ENCODE results near the gene LAMA3. TPM values are rescaled to one million over a fixed set of nuclear protein-coding genes. Genes with fewer than 3 reads are reported as not detected.

The LAMA3 gene
- total RNA-seq, 2 donors from 2014 or later: 30.1 to 34.2 TPM

DNA sequence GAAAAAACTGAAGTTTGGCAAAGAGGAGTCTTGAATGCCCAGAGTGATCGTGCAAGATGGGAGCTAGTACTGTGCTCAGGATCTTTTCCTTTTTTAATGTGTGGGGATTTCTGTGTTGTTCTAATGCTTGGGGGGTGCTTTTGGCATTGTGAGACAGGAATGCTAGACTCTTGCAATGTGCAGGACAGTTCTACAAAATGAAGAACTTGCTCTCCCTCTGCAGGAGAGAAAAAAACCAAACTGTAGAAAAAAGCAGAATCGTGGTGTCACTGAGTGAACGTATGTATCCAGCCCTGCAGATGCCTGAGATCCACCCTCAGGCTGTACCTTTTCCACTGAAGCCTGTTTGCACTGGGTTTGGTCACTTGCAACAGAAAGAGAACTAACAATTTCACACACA lies 313.2 kb downstream of the LAMA3 start:
- H3K9me3 ChIP-seq: no peaks in the 10 kb centered on the region
- no peak overlapping the region for H3K4me3 ChIP-seq
- no peaks in the 10 kb centered on the region for H3K36me3 ChIP-seq
- H3K4me1 ChIP-seq (ENCODE audit: control insufficient read depth in 1 of 2, low read depth in 2 of 2): no peaks in the 10 kb centered on the region
- no peak overlapping the region for H3K27ac ChIP-seq
- H3K27me3 ChIP-seq (replicated peaks; ENCODE audit: insufficient read depth): no peaks in the 10 kb centered on the region
- TF ChIP-seq, protein P1, sequence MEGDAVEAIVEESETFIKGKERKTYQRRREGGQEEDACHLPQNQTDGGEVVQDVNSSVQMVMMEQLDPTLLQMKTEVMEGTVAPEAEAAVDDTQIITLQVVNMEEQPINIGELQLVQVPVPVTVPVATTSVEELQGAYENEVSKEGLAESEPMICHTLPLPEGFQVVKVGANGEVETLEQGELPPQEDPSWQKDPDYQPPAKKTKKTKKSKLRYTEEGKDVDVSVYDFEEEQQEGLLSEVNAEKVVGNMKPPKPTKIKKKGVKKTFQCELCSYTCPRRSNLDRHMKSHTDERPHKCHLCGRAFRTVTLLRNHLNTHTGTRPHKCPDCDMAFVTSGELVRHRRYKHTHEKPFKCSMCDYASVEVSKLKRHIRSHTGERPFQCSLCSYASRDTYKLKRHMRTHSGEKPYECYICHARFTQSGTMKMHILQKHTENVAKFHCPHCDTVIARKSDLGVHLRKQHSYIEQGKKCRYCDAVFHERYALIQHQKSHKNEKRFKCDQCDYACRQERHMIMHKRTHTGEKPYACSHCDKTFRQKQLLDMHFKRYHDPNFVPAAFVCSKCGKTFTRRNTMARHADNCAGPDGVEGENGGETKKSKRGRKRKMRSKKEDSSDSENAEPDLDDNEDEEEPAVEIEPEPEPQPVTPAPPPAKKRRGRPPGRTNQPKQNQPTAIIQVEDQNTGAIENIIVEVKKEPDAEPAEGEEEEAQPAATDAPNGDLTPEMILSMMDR (IDR thresholded peaks at IDR 0.05): no peak
- DNase-seq (ENCODE audit: low spot score) (no peak), ATAC-seq (ENCODE audit: insufficient number of reproducible peaks, low FRiP score, low read depth) (no peak)

DNA sequence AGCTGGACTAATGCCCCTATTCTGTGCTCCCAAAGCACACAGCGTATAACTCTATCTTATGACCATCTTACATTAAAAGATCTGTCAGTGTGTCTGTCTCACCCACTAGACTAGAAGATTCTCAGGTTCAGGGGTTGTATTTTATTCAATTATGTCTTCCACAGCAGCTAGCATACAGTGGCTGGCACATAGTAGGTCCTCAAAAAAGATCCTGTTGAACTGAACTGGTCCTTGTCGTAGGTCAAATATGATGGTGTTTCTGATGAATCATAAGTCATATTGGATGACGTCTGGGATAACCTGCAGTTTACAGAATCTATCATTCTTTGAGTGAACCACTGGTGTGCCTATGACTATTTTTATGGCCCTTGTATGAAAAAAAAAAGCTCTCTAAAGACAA lies 314.0 kb downstream of the LAMA3 start:
- TF ChIP-seq, protein P1 (IDR thresholded peaks at IDR 0.05): no peak
- no peaks in the 10 kb centered on the region for H3K4me1 ChIP-seq (ENCODE audit: control insufficient read depth in 1 of 2, low read depth in 2 of 2)

DNA sequence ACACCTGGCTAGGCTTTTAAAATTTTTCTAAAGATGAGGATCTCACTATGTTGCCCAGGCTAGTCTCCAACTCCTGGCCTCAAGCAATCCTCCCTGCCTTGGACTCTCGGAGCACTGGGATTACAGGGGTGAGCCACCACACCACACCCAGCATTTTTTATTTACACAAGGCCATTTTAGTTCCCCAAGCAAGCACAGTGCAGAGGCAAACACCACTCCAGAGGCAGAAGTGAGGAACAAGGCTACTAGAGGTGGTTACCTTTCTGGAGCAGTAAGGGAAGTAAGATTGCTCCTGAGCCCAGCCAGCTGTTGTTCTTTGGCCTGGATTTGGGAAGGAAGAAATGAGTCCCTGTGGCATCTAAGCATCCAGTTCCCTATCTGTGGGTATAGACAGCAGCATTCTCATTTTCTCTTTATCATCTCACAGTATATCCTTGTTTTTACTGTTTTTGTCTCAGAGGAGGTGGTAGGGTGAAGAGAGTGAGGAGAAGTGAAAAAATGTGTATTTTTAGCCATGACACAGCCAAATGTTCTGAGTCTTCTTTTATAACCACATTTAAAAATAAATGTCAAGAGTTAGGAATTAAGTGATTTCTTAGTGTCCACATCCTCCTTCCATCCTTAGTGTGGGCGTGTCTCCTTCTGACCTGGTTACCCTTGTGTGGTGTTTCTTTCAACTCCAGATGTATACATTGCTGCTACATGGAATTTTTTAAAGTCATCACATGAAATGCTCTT lies 314.8 kb downstream of the LAMA3 start:
- H3K36me3 ChIP-seq: no peaks in the 10 kb centered on the region
- H3K27me3 ChIP-seq (replicated peaks; ENCODE audit: insufficient read depth): no peaks in the 10 kb centered on the region
- H3K4me3 ChIP-seq: no peak overlapping the region
- DNase-seq (ENCODE audit: low spot score) (no peak), ATAC-seq (ENCODE audit: insufficient number of reproducible peaks, low FRiP score, low read depth) (no peak)
- TF ChIP-seq, protein P1 (IDR thresholded peaks at IDR 0.05): no peak
- no peak overlapping the region for H3K27ac ChIP-seq
- H3K4me1 ChIP-seq (ENCODE audit: control insufficient read depth in 1 of 2, low read depth in 2 of 2): no peaks in the 10 kb centered on the region
- no peaks in the 10 kb centered on the region for H3K9me3 ChIP-seq

More for the DNA sequence above, 314.0 kb downstream of the LAMA3 start:
- Histone ChIP-seq H3K27ac (no peak overlapping the region), H3K9me3 (no peaks in the 10 kb centered on the region), H3K36me3 (no peaks in the 10 kb centered on the region), H3K4me3 (no peak overlapping the region), H3K27me3 (replicated peaks; ENCODE audit: insufficient read depth) (no peaks in the 10 kb centered on the region)
- DNase-seq (ENCODE audit: low spot score) (no peak), ATAC-seq (ENCODE audit: insufficient number of reproducible peaks, low FRiP score, low read depth) (no peak)

Other genes starting within 250 kb of the LAMA3 start
- gene RIOK3, start 236.2 kb upstream of the LAMA3 start, total RNA-seq: 10 to 100 TPM; 51.3 to 59.0 TPM
- gene RMC1, start 185.9 kb upstream of the LAMA3 start, total RNA-seq: 10 to 100 TPM; 16.8 to 27.5 TPM
- 10 to 100 TPM; 85.6 to 96.7 TPM for gene NPC1, start 102.9 kb upstream of the LAMA3 start, total RNA-seq
- gene ANKRD29, start 26.5 kb upstream of the LAMA3 start, total RNA-seq: 10 to 100 TPM in 1 of 2 donors, 1 to 10 TPM in 1; 5.6 to 15.7 TPM